CD4-positive, alpha-beta T cell treated with Interleukin-1 beta for 1 hour (primary cell): Measurements from ENCODE around the gene NEDD4L.

Experiments
- DNase-seq, 2 donors: peaks; one replicate each; pipeline ENCODE4 v3.0.0-alpha.2; 2020 to 2022

The NEDD4L gene

DNA sequence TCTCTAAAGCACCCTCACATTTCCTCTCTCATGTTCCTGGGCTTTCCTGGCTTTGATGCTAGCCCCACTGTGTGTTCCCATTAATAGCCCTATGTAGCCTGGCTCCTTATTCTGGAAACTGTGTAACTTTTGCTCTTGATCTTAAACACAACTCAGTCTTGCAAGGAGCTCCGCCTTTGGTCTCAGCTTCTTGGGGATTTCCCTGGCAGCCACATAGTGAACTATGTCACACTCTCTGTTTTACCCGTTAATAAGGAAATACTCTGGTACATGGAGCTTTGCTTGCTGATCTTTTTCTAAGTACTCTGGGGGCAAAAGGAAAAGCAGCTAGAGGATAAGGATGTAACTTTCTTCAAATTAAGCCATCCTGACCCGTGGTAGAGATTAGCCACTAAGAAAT lies 259.3 kb downstream of the NEDD4L start:
- peak in 1 of 2 donors; percentile 31 for DNase-seq

DNA sequence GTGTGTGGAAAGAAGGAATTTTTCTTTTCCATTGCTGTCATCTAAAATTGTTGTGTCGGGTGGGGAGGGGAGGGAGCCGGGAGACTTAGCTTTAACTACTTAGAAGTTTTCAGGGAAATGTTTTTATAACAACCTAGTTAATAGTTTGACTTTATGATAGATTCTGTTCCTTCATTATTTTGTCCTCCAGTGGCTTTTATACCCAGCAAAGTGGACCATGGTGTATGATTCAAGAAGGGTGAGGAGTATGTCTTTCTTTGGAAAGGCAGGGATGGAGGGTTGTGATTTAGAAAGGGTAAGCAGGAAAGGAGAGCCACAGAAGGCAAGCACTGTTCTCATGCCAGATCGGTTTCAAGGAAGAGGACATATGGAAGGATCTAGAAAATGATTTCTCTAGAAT lies 261.8 kb downstream of the NEDD4L start:
- no peak for DNase-seq

DNA sequence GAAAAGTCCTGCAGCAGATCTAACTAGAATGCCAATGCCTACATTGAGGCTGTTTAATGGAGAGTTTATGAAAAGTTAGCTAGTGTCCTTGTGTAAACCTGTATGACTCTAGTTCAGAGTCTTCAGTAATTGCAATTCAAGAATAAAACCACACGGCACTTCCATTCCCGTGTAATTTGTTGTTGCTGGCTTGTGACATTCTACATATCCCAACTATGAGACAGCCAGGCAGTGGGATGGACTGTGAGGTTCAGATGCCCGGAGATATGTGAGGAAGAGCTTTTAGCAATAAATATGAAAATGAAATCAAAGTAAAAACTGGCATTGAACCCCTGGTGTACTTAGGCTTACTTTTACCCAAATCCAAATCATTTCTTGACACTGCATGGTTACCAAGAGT lies 263.4 kb downstream of the NEDD4L start:
- DNase-seq: no peak

DNA sequence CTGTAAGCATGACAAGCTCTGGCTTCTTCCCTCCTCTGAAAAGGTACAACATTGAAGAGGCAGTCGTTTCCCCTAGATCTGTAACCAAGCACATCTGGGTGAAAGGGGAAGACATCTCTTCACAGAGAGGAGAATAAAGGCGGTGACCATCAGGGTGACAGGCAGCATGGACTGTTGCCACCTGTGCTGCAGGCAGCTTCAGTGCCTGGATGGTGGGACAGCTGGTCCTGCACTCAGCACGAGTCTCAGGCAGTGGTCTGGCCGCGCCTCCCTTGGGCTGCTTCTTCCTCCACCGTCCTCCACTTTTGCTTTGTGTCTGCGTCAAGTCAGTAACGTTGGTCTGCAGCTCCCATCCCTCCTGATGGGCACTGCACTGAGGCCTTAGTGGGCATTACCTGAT lies 264.4 kb downstream of the NEDD4L start:
- DNase-seq: no peak

DNA sequence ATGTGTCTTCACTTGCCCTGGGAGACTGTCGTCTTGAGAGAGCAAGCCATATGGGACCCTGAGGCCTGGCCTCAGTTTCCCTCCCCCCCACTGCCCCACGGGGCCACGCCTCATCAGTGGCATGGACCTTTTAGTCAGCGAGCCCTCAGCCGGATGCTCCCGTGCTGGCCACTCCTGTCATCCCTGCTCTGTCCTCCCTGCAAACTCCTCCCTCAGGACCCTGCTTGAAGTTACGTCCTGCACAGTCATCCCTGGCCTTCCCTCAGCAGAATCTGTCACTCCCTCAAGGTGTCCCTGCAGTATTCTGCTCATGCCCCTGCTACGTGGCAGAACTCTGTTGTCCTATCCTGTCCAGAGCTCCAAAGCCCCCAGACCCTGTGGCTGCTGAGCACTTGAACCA lies 265.1 kb downstream of the NEDD4L start:
- no peak for DNase-seq

DNA sequence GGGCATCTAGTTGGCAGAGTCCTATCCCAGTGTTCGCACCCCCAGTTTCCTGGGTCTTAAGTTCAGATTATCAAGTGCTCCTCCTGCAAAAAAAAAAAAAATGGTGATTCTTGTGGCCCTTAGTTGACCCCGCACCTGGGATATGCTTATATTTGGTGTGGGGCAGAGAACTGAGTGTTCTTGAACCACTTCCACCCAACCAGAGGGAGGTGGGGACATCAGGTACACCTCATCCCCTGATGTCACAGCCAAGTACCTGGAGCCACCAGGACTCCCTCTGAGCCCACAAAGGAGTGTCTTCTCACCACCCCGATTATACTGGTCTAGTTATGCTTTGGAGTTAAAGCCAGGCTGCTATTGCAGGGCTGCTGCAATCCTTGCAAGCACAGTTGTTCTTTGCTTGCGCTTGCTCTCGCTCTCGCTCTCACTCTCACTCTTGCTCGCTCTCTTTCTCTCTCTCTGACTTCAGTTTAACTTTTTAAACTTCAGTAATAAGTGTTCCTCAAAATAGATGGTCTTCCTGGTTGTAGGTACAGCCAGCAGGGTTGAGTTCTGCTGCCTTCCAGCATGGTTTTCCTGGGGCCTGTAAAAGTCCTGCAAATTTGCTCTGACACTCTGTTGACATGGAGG lies 265.7 kb downstream of the NEDD4L start:
- no peak for DNase-seq

DNA sequence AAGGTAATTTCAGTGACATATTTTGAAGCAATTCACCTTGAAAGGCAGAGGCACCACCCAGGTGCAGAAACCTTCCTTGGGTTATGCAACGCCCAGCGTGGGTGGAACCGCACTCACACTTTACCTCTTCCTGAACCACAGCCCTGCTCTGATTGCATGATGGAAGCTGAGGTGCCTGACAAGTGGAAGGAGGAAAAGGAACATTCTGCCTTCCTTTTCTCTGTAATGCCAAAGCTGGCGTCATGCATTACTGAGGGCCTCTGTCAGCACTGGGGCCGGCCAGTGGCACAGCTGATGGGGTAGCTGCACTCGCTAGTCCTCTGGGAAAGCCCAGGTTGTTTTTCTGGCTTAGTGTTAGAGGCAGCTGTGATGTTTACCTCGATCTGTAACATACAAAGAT lies 266.5 kb downstream of the NEDD4L start:
- DNase-seq: peak; percentile 27 to 36

DNA sequence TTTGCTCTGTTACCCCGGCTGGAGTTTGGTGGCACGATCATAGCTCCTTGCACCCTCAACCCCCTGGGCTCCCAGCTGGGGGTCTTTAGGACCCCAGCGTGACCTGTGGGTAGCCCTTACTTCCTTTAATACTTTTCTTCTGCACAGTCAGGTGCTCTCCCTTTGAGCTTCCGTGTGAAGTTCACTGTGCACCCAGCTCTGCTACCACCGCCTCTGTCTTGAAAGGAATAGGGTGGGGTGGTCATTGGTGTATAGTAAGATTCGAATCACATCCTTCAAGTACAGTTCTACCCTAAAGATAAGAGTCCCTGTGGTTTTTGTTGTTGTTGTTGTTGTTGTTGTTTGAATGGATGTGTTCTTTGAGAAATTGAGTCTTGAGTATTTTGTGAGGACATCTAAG lies 267.4 kb downstream of the NEDD4L start:
- DNase-seq: no peak

DNA sequence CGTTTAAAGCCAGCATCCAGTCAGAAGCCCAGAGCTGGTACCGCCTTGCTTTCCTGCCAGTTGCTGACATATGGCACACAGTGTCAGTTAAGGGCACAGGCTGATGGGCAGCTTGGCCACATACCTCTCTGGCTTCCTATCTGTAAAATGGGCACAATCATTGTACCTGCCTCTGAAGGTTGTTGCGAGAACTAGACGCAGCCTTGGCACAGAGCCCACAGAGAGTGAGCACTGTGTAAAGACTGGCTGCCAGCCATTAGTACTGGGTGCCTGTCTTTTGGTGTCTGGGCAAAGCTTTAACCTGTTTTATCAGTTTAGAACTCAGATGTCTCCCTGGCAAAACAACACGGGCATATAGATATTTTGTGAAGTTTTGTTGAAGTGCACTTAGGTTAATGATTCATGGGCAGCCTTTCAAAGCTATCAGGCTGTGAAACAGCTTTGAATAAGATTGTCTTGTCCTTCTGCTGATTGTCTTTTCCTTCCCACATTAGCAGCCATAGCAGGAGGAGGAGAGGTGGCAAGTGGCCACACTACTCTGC lies 269.5 kb downstream of the NEDD4L start:
- DNase-seq: no peak

DNA sequence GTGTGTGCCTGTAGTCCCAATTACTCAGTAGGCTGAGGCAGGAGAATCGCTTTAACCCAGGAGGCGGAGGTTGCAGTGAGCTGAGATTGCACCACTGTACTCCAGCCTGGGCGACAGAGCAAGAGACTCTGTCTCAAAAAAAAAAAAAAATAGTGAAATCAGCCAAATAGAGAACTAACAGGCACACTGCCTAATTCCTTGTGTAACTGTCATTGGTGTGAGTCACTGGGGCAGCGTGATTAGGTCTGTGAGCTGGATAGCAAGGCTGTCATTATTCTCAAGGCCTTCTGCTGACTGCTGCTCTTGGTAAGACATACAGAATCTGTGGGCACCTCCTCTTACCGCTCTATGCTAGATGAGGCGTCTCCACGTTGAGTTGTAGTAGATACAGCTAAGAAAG lies 270.3 kb downstream of the NEDD4L start:
- DNase-seq: peak in 1 of 2 donors; percentile 70

DNA sequence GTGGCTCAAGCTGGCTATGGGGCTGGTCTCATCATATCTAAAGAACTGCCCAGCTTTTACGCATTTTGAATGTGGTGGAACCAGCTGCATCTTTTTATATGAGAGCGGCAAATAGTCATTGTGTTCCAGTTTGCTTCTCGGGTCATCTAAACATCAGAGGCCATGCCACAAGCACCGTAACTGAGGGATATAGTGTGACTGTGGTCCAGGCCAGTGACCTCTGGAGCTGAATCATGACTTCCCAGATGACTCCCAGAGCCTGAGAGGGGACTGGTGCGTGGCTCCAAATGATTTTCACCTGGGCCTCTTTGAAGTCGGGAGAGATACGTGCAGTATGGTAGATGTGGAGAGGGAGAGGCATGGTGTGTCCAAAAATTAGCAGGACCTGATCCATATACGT lies 271.0 kb downstream of the NEDD4L start:
- DNase-seq: no peak

DNA sequence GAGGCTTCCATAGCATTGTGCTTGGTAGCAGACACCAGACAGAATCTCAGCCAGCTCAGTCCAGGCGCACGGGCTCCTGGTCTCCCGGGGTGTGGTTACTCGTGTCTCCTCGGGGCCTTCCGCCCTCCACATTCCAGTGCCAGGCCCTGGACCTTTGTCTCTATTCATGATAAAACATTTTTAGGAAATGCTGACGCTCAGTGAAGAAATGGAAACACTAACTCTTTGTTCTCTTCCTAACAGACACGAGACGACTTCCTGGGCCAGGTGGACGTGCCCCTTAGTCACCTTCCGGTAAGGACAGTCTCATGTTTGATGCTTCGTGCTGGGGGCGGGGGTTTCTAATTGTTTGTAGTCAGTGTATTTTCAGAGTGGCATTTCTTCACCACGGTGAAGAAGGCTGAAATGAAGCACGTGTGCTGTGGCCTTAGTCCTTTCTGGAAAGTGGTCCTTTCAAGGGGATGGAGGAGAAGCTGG lies 271.8 kb downstream of the NEDD4L start:
- no peak for DNase-seq

DNA sequence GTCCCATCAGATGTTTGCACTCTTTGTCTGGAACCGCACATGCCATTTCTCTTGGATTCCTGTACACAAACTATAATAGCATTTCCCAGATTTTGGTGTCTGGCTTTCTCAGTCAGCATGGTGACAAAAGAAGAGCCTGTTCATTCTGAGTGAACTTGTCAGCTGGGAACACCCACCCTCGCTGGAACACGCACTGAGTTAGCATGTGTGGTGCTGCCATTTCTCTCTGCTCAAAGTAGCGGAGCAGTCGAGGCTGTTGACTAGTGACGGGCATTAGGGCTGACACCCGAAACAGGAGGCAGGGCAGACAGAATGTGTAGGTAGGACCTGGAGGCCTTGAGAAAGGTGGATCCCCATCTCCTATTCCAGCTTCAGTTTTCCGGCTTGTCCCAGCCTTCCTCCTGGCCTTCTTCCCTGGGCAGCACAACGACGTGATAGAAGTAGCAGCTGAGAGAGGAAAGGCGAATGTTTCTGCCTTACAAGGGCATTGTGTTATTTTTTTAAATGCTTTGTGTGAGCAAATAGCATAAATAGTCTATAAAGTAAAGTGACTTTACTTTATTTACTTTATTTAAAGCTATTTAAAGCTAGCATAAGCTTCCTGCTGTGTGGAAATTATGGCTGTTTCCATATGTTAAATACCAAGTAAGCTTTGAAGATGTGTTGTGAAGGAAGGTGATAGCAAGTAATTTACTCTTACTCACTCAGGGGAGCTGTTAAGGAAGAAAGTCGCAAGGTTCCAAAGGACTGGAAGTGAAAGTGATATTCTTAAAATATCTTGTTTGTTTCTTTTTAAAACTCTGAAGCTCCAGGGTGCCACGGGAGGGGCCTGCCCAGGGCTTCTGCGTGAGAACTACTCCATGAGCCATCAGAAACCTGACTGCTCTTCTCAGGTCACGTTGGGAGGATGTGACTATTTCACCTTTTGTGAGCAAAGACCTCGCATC lies 272.6 kb downstream of the NEDD4L start:
- no peak for DNase-seq

DNA sequence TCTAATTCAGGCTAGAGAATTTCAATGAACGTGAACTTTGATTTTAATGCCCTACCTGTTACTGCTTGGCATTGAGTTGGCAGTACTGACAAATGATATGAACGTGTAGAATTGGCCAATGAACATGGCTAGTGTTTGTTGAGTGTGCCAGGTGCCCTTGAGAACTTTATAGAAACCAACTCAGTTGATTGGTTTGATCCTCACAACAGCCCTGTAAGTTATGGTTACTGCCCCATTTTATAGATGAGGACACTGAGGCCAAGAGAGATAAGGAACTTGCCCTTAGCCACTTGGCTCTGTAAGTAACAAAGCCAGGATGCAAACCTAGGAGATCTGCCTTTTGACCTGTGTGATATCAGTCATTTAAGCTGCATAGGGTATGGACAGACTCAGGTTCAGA lies 275.7 kb downstream of the NEDD4L start:
- DNase-seq: no peak

DNA sequence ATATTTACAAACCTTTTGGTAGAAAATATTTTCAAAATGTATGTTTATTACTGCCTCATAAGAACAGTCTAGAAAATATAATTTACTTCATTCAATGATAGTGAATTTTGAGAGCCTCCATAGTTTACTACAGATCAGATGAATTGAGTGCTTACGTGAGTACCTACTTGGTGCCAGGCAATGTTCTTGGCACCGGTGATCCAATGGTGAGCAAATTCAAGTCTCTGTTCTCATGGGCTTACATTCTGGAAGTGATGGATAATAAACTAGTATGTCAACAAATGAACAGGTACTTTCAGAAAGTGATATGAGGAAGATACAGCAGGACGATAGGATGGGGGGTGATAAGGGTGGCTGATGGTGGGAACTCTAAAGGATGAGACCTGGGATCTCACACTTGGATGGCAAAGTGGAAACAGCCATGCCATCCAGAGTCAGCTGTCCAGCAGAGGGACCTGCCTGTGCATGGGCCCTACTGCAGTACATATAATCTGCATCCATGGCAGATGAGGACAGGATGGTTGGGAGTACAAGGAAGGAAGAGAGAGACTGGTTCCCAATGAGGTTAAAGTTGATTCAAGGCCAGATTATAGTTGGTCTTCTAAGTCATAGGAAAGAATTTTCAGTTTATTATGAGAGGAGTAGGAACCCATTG lies 277.0 kb downstream of the NEDD4L start:
- DNase-seq: no peak

DNA sequence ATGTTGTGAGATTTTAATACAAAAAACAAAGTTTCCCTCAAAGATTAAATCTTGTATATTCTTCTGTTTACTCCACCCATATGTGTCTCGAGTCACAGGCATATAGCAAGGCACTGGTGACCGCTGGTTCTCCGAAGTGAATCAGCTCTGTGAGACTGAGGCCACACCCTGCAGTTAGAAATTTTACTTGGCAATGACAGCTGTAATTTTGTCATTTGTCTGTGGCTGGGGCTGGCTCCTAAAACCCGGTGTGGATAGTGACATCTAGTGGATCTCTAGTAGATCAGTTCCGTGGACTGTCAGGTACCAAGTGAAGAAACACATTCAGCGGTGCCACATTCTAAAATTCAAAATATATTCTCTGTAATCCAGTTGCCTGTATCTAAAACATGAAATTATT lies 278.0 kb downstream of the NEDD4L start:
- DNase-seq: peak; percentile 62 to 67

DNA sequence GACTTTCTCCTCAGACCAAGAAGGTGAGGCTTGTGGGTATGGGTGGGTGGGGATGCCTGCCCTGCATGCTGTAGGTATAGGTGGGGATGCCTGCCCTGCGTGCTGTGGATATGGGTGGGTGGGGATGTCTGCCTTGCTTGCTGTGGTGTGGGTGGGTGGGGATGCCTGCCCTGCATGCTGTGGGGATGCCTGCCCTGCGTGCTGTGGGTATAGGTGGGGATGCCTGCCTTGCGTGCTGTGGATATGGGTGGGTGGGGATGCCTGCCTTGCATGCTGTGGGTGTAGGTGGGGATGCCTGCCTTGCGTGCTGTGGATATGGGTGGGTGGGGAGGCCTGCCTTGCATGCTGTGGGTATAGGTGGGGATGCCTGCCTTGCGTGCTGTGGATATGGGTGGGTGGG lies 278.4 kb downstream of the NEDD4L start:
- DNase-seq: no peak

DNA sequence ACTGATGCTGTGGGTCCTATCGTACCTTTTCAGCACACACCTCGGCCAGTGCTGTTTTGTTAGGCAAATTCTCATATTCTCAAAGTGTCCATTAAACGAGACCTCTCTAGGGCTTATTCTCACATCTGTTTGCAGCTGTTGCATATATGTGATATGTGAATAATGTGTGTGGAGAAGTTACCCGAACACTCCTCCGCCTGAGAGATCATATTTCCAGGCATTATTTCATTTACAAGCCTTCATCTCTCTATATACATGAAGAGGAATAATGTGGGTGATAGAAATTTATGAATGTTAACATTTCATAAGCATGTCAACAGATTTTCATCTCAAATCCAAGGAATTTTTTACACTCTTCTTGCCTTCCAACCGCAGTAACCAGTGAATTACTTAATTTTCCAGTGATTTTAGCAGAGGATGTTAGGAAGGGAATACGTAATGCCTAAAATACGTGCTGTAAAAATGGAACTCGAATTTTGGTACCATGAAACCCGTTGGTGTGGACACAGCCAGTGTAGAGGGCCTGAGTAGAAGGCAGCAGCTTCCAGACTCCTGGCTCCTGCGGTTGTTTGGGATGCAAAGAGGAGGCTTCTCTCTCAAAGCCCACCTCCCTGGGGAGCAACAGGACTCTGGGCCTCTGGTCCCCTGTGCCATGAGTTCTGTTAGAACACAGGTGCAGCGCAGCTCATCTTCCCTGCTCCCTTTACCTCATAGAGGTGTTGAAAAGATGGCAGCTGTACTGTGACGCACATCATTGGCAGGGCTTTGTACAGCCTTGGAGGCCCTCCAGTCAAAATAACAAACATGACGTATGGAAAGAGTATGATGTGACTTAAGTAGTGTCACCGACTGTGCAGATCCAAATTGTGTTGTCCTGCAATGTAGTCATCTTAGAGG lies 280.1 kb downstream of the NEDD4L start:
- no peak for DNase-seq

DNA sequence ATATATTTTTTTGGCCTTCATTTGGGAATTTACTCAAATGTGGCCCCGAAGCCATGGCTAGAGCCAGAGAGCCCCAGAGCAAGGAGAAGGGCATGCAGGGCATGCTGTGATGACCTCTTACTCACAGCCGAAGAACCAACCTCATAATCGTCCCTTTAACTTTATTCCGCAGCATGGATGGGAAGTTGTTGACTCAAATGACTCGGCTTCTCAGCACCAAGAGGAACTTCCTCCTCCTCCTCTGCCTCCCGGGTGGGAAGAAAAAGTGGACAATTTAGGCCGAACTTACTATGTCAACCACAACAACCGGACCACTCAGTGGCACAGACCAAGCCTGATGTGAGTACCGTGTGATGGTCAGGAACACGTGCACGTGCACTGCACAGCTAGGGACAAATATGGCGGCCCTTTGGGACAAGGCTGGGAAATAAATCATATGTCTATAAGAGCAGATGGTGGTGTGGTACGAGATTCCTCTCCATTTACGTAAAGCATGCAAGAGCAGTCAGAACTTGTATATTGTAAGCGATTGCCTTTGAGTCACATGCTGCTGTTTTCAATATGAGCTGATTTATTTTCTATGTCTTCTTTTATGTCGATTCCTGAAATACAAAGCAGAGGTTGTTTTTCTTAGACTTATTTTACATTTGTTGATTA lies 280.9 kb downstream of the NEDD4L start:
- DNase-seq: no peak

DNA sequence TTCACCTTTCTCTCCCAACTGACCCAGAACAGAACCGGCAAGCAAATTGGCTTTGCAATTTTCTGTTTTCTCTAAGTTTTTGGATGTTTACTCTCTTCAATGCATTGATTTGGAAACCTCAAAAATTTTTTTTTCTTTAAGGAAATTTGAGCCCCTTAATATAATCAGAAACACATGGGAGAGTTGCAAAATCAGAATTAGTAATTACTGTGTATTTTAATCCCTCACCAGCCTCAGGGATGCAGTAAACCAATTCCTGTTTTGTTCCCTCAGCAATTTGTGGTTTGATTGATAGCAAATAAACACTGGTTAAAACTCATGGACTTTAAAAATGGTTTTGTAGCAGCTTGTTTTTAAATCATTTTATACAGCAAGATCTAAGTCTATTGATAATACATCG lies 281.5 kb downstream of the NEDD4L start:
- DNase-seq: no peak

DNA sequence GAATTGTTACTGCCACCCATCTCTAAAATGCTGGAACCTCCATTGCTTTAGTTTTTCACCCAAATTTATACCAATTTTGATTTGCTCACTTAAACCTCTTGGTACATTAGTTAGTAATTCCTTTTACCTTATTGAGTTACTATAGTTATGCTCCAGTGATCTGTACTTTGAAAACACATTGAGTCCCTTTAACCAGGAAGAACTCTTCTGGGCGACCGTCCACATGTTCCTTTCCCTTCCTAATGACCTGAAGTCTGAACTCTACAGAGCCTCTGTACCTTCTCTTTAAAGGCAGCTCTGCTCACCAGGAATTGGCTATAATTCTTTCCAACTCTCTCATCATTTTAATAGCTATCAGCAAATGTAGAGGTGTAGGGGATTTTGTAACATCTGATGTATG lies 290.0 kb downstream of the NEDD4L start:
- DNase-seq: no peak

DNA sequence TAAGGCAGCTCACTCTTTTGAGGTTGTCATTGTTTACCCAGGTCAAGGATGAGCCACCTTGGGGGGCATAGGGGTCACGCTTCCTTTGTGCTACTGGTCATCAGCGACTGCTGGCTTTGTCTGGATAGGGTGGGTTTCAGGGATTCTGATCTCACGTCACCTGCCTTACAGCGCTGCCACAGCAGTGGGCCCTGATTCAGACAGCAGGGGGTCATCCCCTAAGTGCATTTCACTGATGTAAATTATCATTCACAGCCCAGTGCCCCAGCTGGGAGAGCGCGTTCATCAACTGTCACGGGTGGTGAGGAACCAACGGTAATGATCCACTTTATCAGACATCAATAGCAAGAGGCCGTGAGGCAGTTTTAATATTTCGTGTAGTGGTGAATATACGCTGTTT lies 291.2 kb downstream of the NEDD4L start:
- no peak for DNase-seq
